SK-N-SH treated with all-trans-retinoic acid at 6 μM for 48 hours (cell line): Measurements from ENCODE around the gene CEP44.

ENCODE experiments used
- ATAC-seq: fragments of 200-7000 bp; cut with Tn5 transposase; 3 replicates; pipeline ENCODE4 v1.9.1; 2020; ENCODE audit warnings: mild to moderate bottlenecking, moderate library complexity
- ARNTL ChIP-seq: fragments of 450-650 bp; formaldehyde crosslinking; IDR thresholded peaks from 2 replicates; pipeline ENCODE4 v1.5.0; 2020; ENCODE audit warnings: low read depth, mild to moderate bottlenecking, moderate library complexity, borderline replicate concordance
- BACH2 ChIP-seq: fragments of 250-450 bp; sonication (Bioruptor Pico); IDR thresholded peaks from 2 replicates; pipeline ENCODE4 v1.9.0; 2021; ENCODE audit warnings: mild to moderate bottlenecking, borderline replicate concordance
- CSDC2 ChIP-seq: fragments of 250-450 bp; sonication (Bioruptor Pico); IDR thresholded peaks from 2 replicates; pipeline ENCODE4 v1.5.0; 2020; ENCODE audit warnings: mild to moderate bottlenecking, moderate library complexity
- ESRRG ChIP-seq: fragments of 250-450 bp; sonication (Bioruptor Pico); IDR thresholded peaks from 2 replicates; pipeline ENCODE4 v1.6.1; 2021; ENCODE audit warnings: mild to moderate bottlenecking
- GLIS3 ChIP-seq: fragments of 250-450 bp; sonication (Bioruptor Pico); IDR thresholded peaks from 2 replicates; pipeline ENCODE4 v1.5.0; 2020; ENCODE audit warnings: mild to moderate bottlenecking, moderate library complexity
- ISL1 ChIP-seq: fragments of 250-450 bp; sonication (Bioruptor Pico); IDR thresholded peaks from 2 replicates; pipeline ENCODE4 v2.1.2; 2022; ENCODE audit warnings: mild to moderate bottlenecking, moderate library complexity
- RARB ChIP-seq: fragments of 250-450 bp; sonication (Bioruptor Pico); IDR thresholded peaks from 2 replicates; pipeline ENCODE4 v1.8.0; 2021; ENCODE audit warnings: mild to moderate bottlenecking, moderate library complexity
- SNAI2 ChIP-seq: fragments of 250-450 bp; sonication (Bioruptor Pico); IDR thresholded peaks from 2 replicates; pipeline ENCODE4 v1.5.0; 2020; ENCODE audit warnings: mild to moderate bottlenecking, moderate library complexity
- TCF4 ChIP-seq: fragments of 250-450 bp; sonication (Bioruptor Pico); IDR thresholded peaks from 2 replicates; pipeline ENCODE4 v1.8.0; 2021; ENCODE audit warnings: mild to moderate bottlenecking, moderate library complexity, borderline replicate concordance
- TOX ChIP-seq: fragments of 250-450 bp; sonication (Bioruptor Pico); IDR thresholded peaks from 2 replicates; pipeline ENCODE4 v1.8.0; 2021; ENCODE audit warnings: mild to moderate bottlenecking, moderate library complexity, borderline replicate concordance
- ZC3H10 ChIP-seq: fragments of 250-450 bp; sonication (Bioruptor Pico); IDR thresholded peaks from 2 replicates; pipeline ENCODE4 v1.5.1; 2021; ENCODE audit warnings: mild to moderate bottlenecking, moderate library complexity
- ZFP3 ChIP-seq: fragments of 250-450 bp; sonication (Bioruptor Pico); IDR thresholded peaks from 2 replicates; pipeline ENCODE4 v1.5.0; 2020; ENCODE audit warnings: mild to moderate bottlenecking, moderate library complexity
- ZFP30 ChIP-seq: fragments of 450-650 bp; formaldehyde crosslinking; IDR thresholded peaks from 2 replicates; pipeline ENCODE4 v1.5.0; 2022; ENCODE audit warnings: mild to moderate bottlenecking, moderate library complexity
- ZNF565 ChIP-seq: fragments of 450-650 bp; formaldehyde crosslinking; conservative IDR thresholded peaks from 2 replicates; pipeline ENCODE4 v1.5.0; 2020; ENCODE audit warnings: low read depth, mild to moderate bottlenecking, moderate library complexity
- ZNF70 ChIP-seq: fragments of 450-650 bp; formaldehyde crosslinking; IDR thresholded peaks from 2 replicates; pipeline ENCODE4 v1.5.0; 2020; ENCODE audit warnings: mild to moderate bottlenecking, moderate library complexity
- ZNF8 ChIP-seq: fragments of 450-650 bp; formaldehyde crosslinking; IDR thresholded peaks from 2 replicates; pipeline ENCODE4 v1.5.0; 2020; ENCODE audit warnings: mild to moderate bottlenecking, moderate library complexity
- TF ChIP-seq, protein P1 (sequence below): fragments of 250-450 bp; sonication (Bioruptor Pico); IDR thresholded peaks from 2 replicates; pipeline ENCODE4 v1.5.1; 2021; ENCODE audit warnings: mild to moderate bottlenecking, moderate library complexity
- TF ChIP-seq, protein P2 (sequence below): fragments of 250-450 bp; sonication (Bioruptor Pico); IDR thresholded peaks from 2 replicates; pipeline ENCODE4 v1.8.0; 2020; ENCODE audit warnings: mild to moderate bottlenecking, moderate library complexity, borderline replicate concordance
- TF ChIP-seq, protein P3 (sequence below): fragments of 250-450 bp; sonication (Bioruptor Pico); IDR thresholded peaks from 2 replicates; pipeline ENCODE4 v1.5.1; 2020; ENCODE audit warnings: low read depth, mild to moderate bottlenecking, moderate library complexity
- TF ChIP-seq, protein P4 (sequence below): fragments of 250-450 bp; sonication (Bioruptor Pico); IDR thresholded peaks from 2 replicates; pipeline ENCODE4 v1.5.0; 2020; ENCODE audit warnings: mild to moderate bottlenecking, moderate library complexity
- TF ChIP-seq, protein P5 (sequence below): fragments of 250-450 bp; sonication (Bioruptor Pico); IDR thresholded peaks from 2 replicates; pipeline ENCODE4 v1.8.0; 2021; ENCODE audit warnings: low read depth, mild to moderate bottlenecking, moderate library complexity, borderline replicate concordance

Gene CEP44, protein sequence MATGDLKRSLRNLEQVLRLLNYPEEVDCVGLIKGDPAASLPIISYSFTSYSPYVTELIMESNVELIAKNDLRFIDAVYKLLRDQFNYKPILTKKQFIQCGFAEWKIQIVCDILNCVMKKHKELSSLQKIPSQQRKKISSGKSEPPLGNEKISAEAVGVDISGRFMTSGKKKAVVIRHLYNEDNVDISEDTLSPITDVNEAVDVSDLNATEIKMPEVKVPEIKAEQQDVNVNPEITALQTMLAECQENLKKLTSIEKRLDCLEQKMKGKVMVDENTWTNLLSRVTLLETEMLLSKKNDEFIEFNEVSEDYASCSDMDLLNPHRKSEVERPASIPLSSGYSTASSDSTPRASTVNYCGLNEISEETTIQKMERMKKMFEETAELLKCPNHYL

DNA sequence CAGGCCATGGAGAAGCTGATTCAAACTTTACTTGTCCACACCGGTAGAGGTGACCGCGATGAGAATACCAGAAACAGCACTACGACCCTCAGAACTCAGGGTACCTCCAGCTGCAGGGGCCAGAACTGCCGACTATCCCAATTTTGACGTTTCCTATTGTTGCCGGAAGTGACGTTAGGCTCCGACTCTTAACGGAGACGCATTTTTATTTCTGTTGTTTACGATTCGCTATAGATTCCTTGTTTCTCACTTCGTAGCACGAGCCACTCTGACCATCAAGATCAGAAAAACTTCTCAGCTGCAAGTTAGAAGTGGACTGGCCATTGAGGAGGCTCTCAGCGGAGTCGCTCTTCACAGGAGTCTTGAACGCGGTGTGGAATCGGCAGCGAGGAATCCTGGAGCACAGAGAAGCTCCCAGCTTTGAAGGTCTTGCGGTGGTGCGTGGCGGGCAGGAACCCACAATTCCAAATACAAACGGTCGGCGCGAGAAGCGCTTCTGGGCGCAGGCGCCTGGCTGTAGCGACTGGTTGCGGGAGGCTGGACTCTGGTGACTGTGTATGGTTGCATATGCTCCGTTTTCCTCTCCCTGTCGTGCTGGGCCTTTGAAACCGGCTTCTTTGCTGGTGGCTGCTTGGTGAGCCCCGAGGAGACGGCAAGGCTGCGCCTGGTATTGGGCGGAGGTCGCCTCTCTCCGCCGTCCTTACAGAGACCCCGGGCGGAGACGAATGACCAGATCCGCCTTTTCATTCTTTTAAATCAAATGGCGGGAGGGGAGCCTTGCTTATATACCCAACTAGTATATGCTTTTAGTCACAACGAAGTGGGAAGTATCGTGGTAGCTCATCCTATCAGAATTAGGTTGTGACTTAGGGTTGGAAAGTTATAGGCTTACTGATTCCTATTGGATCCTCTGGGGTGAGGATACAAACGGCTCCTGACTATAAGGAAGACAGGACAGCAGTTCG, at the start of gene CEP44, which contains the start of gene FBXO8:
Gene CEP44 (plus strand): TSS at position 405 of the 965 bp plus-strand sequence. CDS start 15,211 bp downstream, outside the sequence.
Gene FBXO8 (minus strand): TSS at position 161 of the 965 bp plus-strand sequence. CDS start 20,575 bp downstream, outside the sequence.
- TF ChIP-seq GLIS3 (no peak), ZC3H10 (no peak), ISL1 (CRISPR knock-in tag) (no peak), ZNF565 (no peak), ZFP3 (no peak), BACH2 (CRISPR knock-in tag) (no peak), TCF4 (no peak), ARNTL (no peak), TOX (CRISPR knock-in tag) (no peak), CSDC2 (CRISPR knock-in tag) (0 out of 2 replicates have a peak, but pooled peaks have one; percentile 9)
- TF ChIP-seq, protein P1, sequence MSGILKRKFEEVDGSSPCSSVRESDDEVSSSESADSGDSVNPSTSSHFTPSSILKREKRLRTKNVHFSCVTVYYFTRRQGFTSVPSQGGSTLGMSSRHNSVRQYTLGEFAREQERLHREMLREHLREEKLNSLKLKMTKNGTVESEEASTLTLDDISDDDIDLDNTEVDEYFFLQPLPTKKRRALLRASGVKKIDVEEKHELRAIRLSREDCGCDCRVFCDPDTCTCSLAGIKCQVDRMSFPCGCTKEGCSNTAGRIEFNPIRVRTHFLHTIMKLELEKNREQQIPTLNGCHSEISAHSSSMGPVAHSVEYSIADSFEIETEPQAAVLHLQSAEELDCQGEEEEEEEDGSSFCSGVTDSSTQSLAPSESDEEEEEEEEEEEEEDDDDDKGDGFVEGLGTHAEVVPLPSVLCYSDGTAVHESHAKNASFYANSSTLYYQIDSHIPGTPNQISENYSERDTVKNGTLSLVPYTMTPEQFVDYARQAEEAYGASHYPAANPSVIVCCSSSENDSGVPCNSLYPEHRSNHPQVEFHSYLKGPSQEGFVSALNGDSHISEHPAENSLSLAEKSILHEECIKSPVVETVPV (CRISPR knock-in tag) = no peak
- TF ChIP-seq, protein P2, sequence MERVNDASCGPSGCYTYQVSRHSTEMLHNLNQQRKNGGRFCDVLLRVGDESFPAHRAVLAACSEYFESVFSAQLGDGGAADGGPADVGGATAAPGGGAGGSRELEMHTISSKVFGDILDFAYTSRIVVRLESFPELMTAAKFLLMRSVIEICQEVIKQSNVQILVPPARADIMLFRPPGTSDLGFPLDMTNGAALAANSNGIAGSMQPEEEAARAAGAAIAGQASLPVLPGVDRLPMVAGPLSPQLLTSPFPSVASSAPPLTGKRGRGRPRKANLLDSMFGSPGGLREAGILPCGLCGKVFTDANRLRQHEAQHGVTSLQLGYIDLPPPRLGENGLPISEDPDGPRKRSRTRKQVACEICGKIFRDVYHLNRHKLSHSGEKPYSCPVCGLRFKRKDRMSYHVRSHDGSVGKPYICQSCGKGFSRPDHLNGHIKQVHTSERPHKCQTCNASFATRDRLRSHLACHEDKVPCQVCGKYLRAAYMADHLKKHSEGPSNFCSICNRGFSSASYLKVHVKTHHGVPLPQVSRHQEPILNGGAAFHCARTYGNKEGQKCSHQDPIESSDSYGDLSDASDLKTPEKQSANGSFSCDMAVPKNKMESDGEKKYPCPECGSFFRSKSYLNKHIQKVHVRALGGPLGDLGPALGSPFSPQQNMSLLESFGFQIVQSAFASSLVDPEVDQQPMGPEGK = no peak
- TF ChIP-seq, protein P3, sequence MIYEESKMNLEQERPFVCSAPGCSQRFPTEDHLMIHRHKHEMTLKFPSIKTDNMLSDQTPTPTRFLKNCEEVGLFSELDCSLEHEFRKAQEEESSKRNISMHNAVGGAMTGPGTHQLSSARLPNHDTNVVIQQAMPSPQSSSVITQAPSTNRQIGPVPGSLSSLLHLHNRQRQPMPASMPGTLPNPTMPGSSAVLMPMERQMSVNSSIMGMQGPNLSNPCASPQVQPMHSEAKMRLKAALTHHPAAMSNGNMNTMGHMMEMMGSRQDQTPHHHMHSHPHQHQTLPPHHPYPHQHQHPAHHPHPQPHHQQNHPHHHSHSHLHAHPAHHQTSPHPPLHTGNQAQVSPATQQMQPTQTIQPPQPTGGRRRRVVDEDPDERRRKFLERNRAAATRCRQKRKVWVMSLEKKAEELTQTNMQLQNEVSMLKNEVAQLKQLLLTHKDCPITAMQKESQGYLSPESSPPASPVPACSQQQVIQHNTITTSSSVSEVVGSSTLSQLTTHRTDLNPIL = no peak
- TF ChIP-seq, protein P4, sequence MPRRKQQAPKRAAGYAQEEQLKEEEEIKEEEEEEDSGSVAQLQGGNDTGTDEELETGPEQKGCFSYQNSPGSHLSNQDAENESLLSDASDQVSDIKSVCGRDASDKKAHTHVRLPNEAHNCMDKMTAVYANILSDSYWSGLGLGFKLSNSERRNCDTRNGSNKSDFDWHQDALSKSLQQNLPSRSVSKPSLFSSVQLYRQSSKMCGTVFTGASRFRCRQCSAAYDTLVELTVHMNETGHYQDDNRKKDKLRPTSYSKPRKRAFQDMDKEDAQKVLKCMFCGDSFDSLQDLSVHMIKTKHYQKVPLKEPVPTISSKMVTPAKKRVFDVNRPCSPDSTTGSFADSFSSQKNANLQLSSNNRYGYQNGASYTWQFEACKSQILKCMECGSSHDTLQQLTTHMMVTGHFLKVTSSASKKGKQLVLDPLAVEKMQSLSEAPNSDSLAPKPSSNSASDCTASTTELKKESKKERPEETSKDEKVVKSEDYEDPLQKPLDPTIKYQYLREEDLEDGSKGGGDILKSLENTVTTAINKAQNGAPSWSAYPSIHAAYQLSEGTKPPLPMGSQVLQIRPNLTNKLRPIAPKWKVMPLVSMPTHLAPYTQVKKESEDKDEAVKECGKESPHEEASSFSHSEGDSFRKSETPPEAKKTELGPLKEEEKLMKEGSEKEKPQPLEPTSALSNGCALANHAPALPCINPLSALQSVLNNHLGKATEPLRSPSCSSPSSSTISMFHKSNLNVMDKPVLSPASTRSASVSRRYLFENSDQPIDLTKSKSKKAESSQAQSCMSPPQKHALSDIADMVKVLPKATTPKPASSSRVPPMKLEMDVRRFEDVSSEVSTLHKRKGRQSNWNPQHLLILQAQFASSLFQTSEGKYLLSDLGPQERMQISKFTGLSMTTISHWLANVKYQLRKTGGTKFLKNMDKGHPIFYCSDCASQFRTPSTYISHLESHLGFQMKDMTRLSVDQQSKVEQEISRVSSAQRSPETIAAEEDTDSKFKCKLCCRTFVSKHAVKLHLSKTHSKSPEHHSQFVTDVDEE (CRISPR knock-in tag) = 0 out of 2 replicates have a peak, but pooled peaks have one; percentile 45
- TF ChIP-seq, protein P5, sequence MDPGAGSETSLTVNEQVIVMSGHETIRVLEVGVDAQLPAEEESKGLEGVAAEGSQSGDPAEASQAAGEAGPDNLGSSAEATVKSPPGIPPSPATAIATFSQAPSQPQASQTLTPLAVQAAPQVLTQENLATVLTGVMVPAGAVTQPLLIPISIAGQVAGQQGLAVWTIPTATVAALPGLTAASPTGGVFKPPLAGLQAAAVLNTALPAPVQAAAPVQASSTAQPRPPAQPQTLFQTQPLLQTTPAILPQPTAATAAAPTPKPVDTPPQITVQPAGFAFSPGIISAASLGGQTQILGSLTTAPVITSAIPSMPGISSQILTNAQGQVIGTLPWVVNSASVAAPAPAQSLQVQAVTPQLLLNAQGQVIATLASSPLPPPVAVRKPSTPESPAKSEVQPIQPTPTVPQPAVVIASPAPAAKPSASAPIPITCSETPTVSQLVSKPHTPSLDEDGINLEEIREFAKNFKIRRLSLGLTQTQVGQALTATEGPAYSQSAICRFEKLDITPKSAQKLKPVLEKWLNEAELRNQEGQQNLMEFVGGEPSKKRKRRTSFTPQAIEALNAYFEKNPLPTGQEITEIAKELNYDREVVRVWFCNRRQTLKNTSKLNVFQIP (CRISPR knock-in tag) = no peak

DNA sequence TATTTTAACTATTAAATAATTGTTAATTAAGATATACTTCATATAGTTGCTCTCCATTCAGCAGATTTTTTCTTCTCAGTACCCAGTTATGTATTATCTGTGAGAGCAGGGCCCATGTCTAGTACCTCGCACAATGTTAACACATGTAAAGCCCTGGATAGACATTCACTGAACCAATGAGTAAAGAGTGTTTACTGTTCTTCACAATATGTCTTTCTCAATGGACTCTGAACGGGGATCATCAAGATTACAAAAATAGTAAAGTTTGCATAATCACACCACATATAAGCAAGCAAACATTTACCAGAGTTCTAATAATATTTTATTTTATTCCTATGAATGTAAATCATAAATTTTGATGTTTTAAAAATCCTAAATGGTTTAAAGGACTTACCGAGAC, 47.4 kb upstream of the CEP44 start:
- no peak for ATAC-seq
- TF ChIP-seq ZNF565 (no peak), ZFP30 (CRISPR knock-in tag) (no peak), ZNF70 (CRISPR knock-in tag) (no peak), ESRRG (CRISPR knock-in tag) (no peak), ZNF8 (CRISPR knock-in tag) (no peak), CSDC2 (CRISPR knock-in tag) (no peak), ZFP3 (no peak), TOX (CRISPR knock-in tag) (no peak), ISL1 (CRISPR knock-in tag) (no peak), RARB (CRISPR knock-in tag) (no peak), TCF4 (no peak), ZC3H10 (no peak), SNAI2 (no peak)
- TF ChIP-seq, protein P1 (CRISPR knock-in tag) = no peak
- TF ChIP-seq, protein P5 (CRISPR knock-in tag) = no peak
- TF ChIP-seq, protein P3 = no peak

More for the DNA sequence above, at the start of gene CEP44, which contains the start of gene FBXO8:
- ATAC-seq = peak; percentile 81
